WI38 (cell line): Measurements from ENCODE around the gene MBL2.

Experiments
- H3K4me3 ChIP-seq: 2 replicates; pipeline ENCODE4 v1.5.1; 2011; ENCODE audit warnings: low read depth, mild to moderate bottlenecking, control low read depth, low read length
- CTCF ChIP-seq: IDR thresholded peaks from 2 replicates; pipeline ENCODE4 v1.5.1; 2012; ENCODE audit warnings: low read depth, mild to moderate bottlenecking, control low read depth, low read length

MBL2 gene

DNA sequence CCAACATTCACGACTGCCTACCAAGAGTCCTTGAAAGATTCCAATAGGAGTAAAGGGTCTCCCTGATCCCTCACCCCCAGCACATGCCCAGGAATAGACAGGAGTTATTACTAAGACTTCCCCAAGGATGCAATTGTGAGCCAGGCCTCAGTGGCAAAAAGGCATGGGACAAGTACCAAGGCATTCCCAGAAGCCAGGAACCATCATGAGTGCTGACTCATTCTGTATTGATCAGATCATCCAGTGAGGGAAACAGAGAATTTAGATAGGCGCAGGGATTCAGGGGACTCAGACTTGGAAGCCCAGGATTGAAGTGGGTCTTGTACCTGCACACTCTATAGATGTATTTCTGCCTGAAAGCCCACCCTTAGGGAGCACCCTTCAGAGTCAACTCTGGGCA is 21.2 kb downstream of the MBL2 start:
- no peak overlapping the region for H3K4me3 ChIP-seq
- no peak for TF ChIP-seq CTCF

GRCh38 chr10:52750629-52751028 is 22.0 kb downstream of the MBL2 start:
- no peak overlapping the region for H3K4me3 ChIP-seq
- TF ChIP-seq CTCF: no peak

DNA sequence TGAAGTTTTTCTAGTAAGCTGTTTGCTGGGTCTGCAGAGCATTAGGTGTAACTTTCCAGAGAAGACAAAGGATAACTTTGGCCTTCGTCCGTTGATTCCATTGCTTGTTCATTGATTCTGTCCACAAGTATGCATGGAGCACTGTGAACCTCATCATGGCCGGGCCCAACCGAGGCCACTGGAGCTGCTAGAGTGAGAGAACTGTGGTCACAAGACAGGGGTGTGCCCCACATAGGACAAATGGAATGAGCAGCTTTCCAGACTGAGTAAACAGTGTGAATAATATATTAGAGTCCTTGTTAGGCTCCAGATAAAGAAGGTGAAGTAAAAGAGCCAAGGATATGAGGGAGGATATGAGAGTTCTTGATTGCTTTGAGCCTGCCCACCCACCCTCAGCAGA is 24.9 kb downstream of the MBL2 start:
- H3K4me3 ChIP-seq: no peak overlapping the region
- no peak for TF ChIP-seq CTCF

GRCh38 chr10:52746169-52746568 is 26.4 kb downstream of the MBL2 start:
- H3K4me3 ChIP-seq: no peak overlapping the region
- TF ChIP-seq CTCF: no peak

DNA sequence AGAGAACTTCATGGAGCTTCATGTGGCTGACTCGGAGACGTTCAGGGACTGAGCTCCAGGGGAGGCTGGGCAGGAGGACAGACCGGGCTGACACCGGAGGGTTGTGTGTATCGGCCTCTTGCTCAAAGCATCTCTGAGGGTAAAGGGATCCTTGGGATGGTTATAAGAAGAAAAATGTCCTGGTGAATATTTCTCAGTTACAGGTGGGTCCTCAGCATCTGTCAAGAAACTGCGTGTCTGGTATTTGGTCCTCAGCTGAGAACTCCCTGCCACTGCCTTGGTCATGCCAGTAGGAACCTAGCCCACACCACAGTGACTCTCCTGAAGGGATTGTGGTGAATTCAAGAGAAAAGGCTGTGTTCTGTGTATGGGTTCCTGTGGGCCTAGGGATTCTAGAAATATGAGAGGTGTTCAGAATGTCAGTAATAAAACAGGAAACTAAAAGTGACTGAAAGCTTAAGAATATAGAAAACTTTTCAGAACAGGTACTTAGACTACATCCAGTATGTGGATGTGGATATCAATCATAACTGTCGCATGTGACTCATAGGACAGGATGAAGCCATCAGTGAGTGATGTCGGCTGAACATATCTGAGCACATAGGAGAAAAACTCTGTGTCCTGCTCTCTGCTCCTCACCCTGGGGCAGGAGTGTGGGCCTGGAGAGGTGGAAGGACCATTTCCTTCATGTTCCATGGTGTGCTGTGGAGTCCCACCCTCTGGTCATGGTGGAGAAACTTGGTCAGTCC is 28.4 kb downstream of the MBL2 start:
- H3K4me3 ChIP-seq: no peak overlapping the region
- no peak for TF ChIP-seq CTCF

DNA sequence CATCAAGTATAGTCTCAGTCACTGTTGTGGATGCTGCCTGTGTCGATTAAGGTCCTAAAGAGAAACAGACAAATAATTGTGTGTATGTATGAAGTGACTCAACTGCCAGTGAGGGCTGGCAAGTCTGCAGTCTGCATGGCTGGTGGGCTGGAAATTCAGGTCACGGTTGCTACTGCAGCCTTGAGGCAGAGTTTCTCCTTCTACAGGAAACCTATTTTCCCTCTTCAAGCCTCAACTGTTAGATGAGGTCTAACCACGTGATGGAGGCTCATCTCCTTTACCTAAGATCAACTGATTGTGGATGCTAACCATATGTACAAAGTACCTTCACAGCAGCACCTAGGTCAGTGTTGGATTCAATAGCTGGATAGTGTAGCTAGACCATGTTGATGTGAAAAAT is 29.9 kb downstream of the MBL2 start:
- no peak overlapping the region for H3K4me3 ChIP-seq
- no peak for TF ChIP-seq CTCF

DNA sequence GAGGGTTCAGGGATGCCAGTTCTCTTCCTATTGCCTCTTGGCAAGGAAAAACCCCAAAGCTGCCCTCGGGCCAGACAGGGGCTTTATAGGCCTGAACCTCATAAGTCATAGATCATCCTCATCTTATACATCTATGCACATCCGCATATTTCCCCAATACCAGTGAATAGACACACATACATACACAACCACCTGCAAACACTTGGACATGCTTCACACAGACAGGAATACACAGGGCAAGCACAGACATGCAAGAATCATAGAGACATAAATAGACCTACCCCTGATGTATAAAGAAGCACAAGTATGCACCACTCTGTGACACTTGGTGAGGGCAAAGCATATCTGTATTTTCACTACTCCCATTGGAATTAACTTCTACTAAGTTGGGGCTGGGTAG is 30.7 kb downstream of the MBL2 start:
- no peak overlapping the region for H3K4me3 ChIP-seq
- no peak for TF ChIP-seq CTCF
